Adipocyte (in vitro differentiated cells): ENCODE measurements around the gene TF.
A peak's percentile ranks its signal among the peaks of the same experiment; 100 is the strongest.

Source experiments
- DNase-seq: peaks from one replicate; pipeline ENCODE4 v3.0.0-alpha.2; 2015; ENCODE audit warnings: low read depth
- H3K27me3 ChIP-seq: replicated peaks from 2 replicates; pipeline ENCODE4 v1.7.0; 2013; ENCODE audit warnings: mild to moderate bottlenecking, low read length, moderate library complexity; ENCODE audit not compliant: control insufficient read depth, insufficient read depth
- H3K36me3 ChIP-seq: 2 replicates; pipeline ENCODE4 v1.7.0; 2013; ENCODE audit warnings: low read length, mild to moderate bottlenecking, moderate library complexity; ENCODE audit not compliant: control insufficient read depth, insufficient read depth, severe bottlenecking
- H3K4me1 ChIP-seq: 2 replicates; pipeline ENCODE4 v1.7.0; 2013; ENCODE audit warnings: mild to moderate bottlenecking, low read length, moderate library complexity; ENCODE audit not compliant: control insufficient read depth, insufficient read depth
- H3K4me3 ChIP-seq: 2 replicates; pipeline ENCODE4 v1.7.0; 2013; ENCODE audit warnings: mild to moderate bottlenecking, low read length, moderate library complexity
- H3K9ac ChIP-seq: 2 replicates; pipeline ENCODE4 v1.7.0; 2013; ENCODE audit warnings: mild to moderate bottlenecking, low read length, moderate library complexity
- H3K9me3 ChIP-seq: 2 replicates; pipeline ENCODE4 v1.7.0; 2013; ENCODE audit warnings: mild to moderate bottlenecking, low read length, moderate library complexity; ENCODE audit not compliant: control insufficient read depth

TF gene

DNA sequence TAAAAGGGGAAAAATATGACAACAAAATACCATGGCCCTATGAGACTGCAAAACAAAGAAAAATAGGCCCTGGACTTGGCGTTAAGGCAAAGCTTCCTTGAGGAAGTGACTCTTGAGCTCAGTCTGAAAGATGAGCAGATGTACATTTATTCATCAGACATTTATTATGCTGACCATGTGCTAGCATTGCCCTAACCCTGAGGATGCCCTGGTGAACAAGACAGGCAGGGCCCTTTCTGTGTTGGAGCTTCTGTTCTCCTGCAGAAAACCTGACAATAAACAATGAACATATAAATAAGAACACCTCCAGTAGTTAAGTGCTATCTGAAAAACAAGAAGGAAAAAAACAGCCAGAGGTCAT, 12.4 kb downstream of the TF start:
- Histone ChIP-seq H3K9ac (no peak overlapping the region), H3K4me1 (no peaks in the 10 kb centered on the region), H3K36me3 (peaks cover 44% of the 10 kb centered on the region), H3K4me3 (no peak overlapping the region), H3K9me3 (no peaks in the 10 kb centered on the region), H3K27me3 (peaks cover 11% of the 10 kb centered on the region)
- no peak for DNase-seq

DNA sequence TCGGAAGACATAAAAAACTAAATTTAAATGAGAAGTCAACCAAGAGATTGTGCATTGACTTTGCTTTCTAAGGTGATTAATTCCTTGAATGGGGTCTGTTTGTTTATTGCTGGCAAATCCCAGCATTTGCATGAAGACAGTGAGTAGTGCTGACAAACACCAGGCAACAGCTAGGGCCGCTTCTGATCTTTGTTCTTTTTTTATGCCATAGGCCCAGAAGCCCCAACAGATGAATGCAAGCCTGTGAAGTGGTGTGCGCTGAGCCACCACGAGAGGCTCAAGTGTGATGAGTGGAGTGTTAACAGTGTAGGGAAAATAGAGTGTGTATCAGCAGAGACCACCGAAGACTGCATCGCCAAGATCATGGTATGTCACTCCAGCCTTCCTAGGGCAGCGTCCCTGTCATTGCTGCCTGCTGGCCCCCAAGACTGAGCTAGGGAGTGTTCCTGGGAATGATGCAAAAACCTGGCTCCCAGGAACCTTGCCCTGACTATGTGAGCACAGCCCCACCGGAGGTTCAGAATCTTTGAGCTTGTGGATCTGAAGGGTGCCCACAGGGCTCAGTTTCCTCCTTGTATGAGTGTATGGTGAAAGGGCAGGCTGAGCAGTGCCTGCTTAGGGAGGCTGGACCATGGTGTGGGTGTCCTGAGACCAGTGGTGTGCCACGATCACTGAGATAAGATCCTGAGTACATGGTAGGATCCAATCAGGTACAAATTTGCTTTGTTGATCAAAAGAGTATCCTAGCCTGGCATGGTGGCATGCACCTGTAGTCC, 13.0 kb downstream of the TF start:
- Histone ChIP-seq H3K9ac (no peak overlapping the region), H3K9me3 (no peaks in the 10 kb centered on the region), H3K4me1 (no peaks in the 10 kb centered on the region), H3K4me3 (no peak overlapping the region), H3K27me3 (peaks cover 11% of the 10 kb centered on the region), H3K36me3 (peaks cover 42% of the 10 kb centered on the region)
- DNase-seq: no peak

DNA sequence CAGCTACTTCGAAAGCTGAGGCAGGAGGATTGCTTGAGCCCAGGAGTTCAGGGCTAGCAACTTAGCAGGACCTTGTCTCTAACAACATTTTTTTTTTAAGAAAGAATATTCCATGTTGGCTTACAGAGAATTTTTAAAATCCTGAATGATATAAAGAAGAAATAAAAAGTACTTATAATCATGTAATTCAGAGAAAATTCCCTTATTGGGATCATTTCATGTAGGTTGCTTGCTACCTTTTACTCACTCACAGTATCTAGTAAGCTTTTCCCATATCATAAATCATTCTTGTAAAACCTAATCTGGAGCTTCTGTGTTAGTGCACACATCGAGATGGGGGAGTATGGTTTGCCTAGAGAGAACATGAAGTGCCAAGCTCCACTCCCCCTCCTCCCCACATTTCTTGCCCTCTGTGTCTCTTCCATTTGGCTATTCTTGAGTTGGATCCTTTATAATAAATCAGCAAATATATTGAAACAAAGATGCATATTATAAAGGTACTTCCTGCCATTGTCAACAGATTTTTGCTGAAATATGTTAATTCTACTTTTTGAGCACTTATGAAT, 13.6 kb downstream of the TF start:
- H3K4me3 ChIP-seq: no peak overlapping the region
- H3K4me1 ChIP-seq: no peaks in the 10 kb centered on the region
- H3K27me3 ChIP-seq: peaks cover 11% of the 10 kb centered on the region
- no peak for DNase-seq
- no peak overlapping the region for H3K9ac ChIP-seq
- no peaks in the 10 kb centered on the region for H3K9me3 ChIP-seq
- H3K36me3 ChIP-seq: peaks cover 35% of the 10 kb centered on the region

DNA sequence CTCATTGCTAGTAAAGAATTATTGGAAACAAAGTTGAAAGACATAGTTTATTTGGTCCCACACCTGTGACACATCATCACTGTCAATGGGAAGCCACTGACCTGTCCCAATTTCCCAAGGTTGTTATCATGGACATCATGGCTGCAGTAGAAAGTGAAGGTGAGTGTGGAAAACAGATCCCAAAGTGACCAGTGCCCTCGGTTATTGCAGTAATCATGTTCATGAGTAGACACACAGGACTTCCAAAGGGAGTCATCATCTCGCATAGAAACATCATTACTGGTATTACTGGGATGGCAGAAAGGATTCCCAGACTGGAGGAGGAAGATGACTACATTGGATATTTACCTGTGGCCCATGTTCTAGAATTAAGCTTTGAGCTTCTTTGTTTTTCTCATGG, 14.7 kb downstream of the TF start:
- H3K4me3 ChIP-seq: no peak overlapping the region
- no peaks in the 10 kb centered on the region for H3K4me1 ChIP-seq
- H3K27me3 ChIP-seq: peaks cover 9% of the 10 kb centered on the region
- no peak overlapping the region for H3K9ac ChIP-seq
- peaks cover 26% of the 10 kb centered on the region for H3K36me3 ChIP-seq
- H3K9me3 ChIP-seq: no peaks in the 10 kb centered on the region
- no peak for DNase-seq

DNA sequence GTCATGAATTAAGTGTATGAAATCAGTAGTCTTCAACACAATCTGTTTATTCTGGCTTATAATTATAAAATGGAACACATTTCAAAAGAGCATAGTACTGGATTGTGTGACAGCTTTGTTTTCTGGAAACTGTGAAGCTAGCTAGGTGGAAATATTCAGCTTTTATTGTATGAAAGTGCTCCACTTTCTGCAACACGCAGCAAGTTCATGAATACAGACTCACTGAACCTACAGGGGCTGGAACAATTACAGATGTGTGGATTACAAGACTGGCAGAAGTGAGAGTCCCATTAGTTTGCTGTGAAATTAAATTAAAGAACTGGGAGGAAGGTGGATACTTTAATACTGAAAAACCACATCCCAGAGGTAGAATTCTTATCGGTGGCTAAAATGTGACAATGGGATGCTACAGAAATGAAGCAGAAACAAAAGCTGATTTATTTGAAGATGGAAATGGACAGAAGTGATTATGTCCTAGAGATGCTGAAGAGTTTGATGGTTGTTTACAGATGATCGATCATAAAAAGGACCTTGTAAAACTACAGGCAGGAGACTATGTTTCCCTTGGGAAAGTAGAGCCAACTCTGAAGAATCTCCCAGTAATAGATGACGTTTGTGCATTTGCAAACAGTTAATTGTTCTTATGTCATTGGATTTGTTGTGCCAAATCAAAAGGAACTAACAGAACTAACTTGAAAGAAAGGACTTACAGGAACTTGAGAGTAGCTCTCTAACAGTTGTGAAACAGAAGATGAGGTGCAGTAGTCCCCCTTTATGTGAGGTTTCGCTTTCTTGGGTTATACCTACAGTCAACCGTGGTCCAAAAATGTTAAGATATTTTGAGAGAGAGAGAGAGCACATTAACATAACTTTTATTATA, 15.7 kb downstream of the TF start:
- H3K36me3 ChIP-seq: peaks cover 24% of the 10 kb centered on the region
- peaks cover 9% of the 10 kb centered on the region for H3K27me3 ChIP-seq
- H3K4me1 ChIP-seq: no peaks in the 10 kb centered on the region
- no peaks in the 10 kb centered on the region for H3K9me3 ChIP-seq
- DNase-seq: no peak
- no peak overlapping the region for H3K4me3 ChIP-seq
- H3K9ac ChIP-seq: no peak overlapping the region

DNA sequence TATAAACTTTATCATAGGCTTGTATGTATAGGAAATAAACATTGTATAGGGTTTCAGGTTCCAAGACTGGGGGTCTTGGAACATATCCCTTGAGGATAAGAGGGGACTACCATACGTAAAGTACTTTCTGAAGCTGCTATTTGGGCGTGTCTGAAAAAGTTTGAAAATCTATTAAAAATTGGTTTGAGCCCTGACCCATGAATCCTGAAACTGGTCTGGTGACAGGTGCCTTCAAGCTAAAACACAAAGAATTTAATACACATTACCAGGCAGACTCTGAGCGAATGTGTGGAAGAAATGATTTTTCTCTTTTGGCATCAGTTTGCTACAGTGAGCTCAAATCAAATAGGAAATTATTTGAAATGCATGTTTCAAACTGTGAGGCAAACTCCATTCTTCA, 16.3 kb downstream of the TF start:
- Histone ChIP-seq H3K9ac (no peak overlapping the region), H3K4me1 (no peaks in the 10 kb centered on the region), H3K36me3 (peaks cover 27% of the 10 kb centered on the region), H3K4me3 (no peak overlapping the region), H3K27me3 (peaks cover 5% of the 10 kb centered on the region), H3K9me3 (no peaks in the 10 kb centered on the region)
- DNase-seq: no peak

DNA sequence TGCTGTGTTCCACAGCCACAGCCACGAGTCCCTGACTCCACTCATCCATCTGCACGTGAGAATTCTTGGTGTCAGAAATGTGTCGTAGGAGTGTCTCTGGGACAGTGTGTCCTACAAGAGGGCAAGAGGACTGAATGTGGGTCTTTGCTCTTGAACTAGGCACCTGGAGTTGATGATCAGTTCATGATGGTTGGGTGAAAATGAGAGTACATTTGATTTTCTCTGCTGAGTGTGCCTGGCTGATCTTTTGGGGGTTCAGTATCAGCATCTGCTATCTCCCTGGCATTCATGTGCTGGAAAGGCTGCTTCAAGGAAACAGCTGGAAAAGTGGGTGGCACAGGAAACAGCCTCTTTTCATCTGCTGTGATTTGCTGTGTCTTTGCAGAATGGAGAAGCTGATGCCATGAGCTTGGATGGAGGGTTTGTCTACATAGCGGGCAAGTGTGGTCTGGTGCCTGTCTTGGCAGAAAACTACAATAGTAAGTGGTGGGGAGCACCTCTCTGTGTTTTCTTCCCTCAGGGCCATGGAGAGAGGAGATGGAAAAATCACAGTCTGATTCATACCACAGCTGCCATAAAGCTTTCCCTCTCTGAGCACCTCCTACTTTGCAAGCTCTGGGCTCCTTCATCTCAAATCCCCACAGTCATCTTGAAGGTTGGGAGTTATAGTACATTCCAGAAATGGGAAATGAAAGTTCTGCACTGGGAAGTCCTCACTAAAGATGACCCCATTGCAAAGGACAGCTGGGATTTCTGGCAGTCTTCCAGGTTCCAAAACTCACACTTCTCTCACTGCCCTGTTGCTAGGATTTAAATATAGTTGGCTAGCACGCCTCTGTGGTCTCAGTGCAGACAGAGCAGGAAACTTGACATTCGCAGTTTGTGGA, 17.8 kb downstream of the TF start:
- Histone ChIP-seq H3K27me3 (peaks cover 5% of the 10 kb centered on the region), H3K9me3 (no peaks in the 10 kb centered on the region), H3K4me1 (no peaks in the 10 kb centered on the region), H3K36me3 (peaks cover 25% of the 10 kb centered on the region), H3K9ac (no peak overlapping the region), H3K4me3 (no peak overlapping the region)
- DNase-seq: peak; percentile 4

DNA sequence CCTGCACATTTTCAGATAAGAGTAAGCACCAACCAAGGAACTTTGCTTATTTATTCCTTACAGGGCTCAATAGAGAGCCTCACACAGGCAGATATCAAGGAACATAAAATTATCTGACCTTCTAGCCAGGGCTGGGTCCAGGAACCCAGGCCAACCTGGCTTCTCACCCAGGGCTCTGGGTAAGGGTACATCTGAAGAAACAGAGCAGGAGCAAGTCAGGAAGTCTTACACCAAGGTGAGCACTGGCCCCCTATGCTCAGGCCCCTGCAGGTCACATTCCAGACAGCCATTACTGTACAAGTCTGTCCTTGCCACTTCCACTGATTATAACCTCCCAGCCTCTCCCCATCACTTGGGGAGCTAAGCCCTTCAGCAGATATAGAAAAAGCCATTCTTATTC, 19.1 kb downstream of the TF start:
- no peak for DNase-seq
- H3K9me3 ChIP-seq: no peaks in the 10 kb centered on the region
- no peaks in the 10 kb centered on the region for H3K4me1 ChIP-seq
- no peaks in the 10 kb centered on the region for H3K27me3 ChIP-seq
- H3K9ac ChIP-seq: no peak overlapping the region
- peaks cover 25% of the 10 kb centered on the region for H3K36me3 ChIP-seq
- H3K4me3 ChIP-seq: no peak overlapping the region

DNA sequence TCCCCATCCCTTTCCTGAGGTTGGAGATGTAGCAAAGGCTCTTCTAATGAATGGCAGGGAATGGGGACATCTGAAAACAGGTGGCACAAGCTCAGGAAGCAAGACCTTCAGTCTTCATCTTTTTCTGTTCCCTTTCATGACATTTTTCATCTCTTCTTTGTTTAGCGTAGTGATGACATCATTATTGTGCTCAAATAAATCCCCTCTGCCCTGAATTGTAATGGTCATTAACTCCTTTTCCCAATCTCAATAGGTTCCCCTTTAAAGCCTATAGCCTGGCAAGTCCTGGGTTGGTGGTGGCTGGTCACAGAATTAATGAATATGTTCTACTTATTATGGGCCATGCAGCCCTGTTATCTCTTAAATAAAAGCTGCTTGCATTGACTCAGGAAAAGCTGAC, 21.4 kb downstream of the TF start:
- Histone ChIP-seq H3K4me3 (no peak overlapping the region), H3K4me1 (no peaks in the 10 kb centered on the region), H3K27me3 (no peaks in the 10 kb centered on the region), H3K36me3 (peaks cover 29% of the 10 kb centered on the region), H3K9me3 (no peaks in the 10 kb centered on the region), H3K9ac (no peak overlapping the region)
- DNase-seq: no peak

DNA sequence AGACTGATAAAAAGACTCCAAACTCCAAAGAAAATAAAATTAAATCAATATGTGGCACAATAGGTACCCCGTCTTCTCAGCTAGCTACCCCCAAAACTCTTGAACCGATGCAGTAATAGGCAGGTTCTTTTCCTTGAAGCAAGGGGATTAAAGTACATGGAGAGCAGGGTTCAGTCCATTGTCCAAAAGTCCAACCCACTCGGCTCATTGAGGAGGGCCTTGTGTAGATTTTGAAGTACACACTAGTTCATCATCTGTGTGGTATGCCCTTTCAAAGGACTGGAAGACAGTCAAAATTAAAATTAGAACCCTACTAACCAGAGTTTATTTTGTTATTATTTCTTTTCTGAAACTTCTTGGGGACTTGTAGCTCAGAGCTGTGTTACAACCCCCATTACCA, 23.3 kb downstream of the TF start:
- Histone ChIP-seq H3K27me3 (no peaks in the 10 kb centered on the region), H3K9ac (no peak overlapping the region), H3K4me3 (no peak overlapping the region), H3K36me3 (peaks cover 29% of the 10 kb centered on the region), H3K9me3 (no peaks in the 10 kb centered on the region), H3K4me1 (no peaks in the 10 kb centered on the region)
- DNase-seq: no peak

DNA sequence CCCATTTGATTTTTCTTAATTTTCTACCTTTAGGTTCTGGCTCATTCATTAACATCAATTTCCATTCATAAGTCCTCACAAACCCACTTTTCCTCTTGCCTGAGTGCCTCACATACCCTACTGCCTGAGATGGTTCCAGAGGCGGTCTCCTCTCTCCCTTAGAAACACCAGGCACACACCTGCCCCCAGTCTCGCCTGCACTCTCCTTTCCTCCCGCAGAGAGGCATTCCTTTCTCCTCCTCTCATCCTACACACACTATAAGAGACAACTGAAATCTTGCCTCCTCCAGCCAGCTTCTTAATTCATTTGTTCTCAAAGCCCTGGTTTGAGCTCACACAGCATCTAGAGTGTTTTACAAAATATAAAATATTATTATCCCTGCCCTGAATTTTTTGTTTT, 27.5 kb downstream of the TF start:
- Histone ChIP-seq H3K36me3 (peaks cover 41% of the 10 kb centered on the region), H3K4me1 (no peaks in the 10 kb centered on the region), H3K4me3 (no peak overlapping the region), H3K9me3 (no peaks in the 10 kb centered on the region), H3K9ac (no peak overlapping the region), H3K27me3 (peaks cover 1% of the 10 kb centered on the region)
- no peak for DNase-seq
